ACHN (cell line): ENCODE data around the gene BSX.

Experiments used
- DNase-seq: peaks from one replicate; pipeline ENCODE4 v3.0.0-alpha.2; 2015
- in situ Hi-C: cut with HindIII; loops from 2 replicates; pipeline ENCODE4 v1.10.0; 2017; ENCODE audit warnings: low sequenced_read_pairs, low pct_ligation_motif_present, low pct_unique_long_range_greater_than_20kb

Gene BSX

DNA sequence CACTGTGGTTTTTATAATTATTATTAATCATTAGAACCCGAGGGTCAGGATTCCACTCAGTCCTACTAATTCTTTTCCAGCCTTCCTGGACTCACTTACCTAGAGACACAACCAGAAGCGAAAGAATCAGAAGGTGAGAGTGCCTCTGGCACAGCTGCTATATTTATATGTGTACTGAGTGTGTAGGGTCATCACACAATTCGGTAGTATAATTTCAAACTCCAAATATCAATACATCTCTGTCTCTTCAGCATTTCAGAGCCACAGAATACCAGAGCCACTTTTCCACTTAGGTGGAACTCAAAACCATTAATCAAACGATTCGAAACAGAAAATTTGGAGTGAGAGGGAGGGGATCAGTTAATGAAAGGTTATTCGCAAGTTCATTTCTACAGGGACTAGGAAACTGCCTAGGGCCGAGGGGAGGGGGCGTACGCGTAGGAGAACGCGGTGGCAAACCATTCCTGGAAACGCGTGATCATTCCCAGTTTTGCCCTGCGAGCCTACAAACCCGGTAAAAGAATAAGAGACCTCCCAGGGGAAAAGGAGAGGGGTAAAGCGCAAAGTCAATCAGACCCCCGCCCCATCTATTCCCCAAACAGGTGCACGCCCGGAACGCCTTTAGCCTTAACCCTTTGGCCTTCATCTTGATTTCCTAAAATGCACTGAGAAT lies 5.4 kb downstream of the BSX start:
- DNase-seq: no peak
- in situ Hi-C loops: no loop called here

DNA sequence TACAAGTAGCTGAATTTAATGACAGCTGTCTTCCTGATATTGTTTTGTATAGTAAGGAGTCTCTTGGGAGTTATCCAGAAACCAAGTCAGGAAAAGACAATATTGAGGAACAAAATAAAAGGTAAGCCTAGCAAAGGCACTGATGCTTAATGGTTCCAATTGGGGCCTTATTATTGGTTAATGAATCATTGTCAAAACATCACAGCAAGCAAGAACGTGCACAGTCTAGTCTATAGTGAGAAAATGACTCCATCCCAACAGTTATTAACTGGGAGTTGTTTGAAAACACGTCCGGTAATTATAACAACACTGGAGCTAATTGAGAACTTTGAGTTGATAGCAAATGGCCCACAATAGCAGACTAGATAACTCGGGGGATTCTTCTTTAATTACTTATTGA lies 17.7 kb downstream of the BSX start:
- in situ Hi-C loops: no loop called here

DNA sequence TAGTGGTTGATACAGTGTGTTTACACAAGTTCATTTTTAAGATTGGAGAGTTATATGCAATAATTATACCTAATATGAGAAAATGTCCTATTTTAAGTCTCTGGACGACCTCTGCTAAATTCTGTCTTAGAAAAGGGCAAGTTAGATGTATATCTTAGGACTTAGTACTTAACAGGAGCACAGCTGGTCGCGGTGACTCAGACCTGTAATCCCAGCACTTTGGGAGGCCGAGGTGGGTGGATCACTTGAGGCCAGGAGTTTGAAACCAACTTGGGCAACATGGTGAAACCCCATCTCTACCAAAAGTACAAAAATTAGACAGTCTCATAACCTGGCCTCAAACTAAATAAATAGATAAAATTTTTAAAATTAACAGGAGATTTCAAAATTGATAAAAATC lies 27.2 kb downstream of the BSX start:
- in situ Hi-C loops: no loop called here

More for the DNA sequence above, 17.7 kb downstream of the BSX start:
- DNase-seq: no peak

GRCh38 chr11:122951211-122951610 lies 30.4 kb downstream of the BSX start:
- no peak for DNase-seq
- in situ Hi-C loops: no loop called here

More for the DNA sequence above, 27.2 kb downstream of the BSX start:
- no peak for DNase-seq

DNA sequence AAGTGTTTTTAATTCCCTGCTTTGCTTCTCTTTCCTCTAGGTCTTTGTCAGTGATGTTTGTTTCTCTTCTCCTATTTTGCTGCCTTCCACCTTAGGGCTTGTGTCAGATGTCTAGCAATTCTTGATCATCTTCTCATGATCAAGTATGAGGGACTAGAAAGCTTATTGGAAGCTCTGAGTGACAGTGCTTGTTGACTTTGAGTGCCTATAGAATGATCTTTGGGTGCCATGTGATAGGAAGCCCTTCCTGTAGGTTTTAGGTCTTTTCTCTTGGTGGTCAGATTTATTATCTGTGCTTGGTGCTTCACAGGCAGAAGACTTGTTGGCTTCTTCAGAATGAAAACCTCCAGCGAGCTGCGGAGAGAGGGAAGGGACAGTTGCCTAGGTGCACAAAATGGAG lies 43.1 kb downstream of the BSX start:
- in situ Hi-C loops: no loop called here

DNA sequence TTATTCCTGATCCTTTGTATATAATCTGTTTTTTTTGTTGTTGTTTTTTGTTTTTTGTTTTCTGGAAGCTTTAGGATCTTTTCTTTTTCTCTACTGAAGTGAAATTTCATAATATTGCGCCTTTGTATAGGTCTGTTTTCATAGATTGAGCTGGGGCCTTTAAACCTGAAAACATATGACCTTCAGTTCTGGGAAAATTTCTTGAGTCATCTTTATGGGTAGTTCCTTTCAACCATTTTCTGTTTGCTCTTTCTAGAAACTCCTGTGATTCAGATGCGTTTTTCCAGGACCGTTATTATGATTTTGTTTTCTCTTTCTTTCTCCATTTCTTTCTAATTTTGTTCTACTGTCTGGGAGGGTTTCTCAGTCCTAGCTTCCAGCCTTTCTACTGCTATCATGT lies 43.7 kb downstream of the BSX start:
- in situ Hi-C loops: no loop called here
- no peak for DNase-seq

More for the DNA sequence above, 43.1 kb downstream of the BSX start:
- no peak for DNase-seq

DNA sequence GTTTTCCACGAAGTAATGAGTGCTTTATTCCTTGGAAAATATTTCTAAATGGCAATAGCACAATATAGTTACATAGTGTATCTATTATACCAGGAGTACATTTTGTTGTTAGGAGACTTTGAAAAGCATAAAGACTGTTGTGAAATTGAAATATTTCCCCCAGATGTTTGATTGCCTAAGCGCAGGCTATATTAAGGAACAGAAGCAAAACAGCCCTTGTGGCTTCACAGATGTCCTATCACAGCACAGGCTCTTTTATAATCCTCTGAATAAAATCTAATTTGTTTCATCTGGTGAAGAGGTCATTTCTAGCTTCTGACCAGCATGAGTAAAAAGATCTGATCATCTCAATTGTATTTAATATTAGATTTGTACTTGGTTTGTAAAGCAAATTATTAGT lies 48.2 kb downstream of the BSX start:
- no peak for DNase-seq
- in situ Hi-C loops: no loop called here

DNA sequence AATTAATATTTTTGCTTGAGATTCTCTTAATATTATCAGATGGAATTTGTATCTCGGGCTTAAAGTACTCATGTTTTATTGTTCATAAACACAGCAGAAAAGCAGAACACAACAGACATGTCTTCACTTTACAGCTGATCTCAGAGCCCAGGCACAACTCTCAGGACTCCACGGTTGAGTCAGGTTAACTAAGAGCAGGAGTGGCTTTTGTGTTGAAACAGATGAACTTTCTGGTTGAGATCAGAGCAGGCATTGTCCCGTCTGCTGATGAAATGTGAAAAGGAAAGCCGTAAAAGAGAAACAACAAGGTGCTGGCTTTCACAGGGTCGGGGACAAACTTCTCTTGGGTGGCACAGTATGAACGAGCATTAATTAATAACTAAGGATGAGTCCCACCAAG lies 50.1 kb downstream of the BSX start:
- no peak for DNase-seq
- in situ Hi-C loops: no loop called here
